HL-60 (cell line): Measurements from ENCODE around the gene ZNF444.
A peak's percentile ranks its signal among the peaks of the same experiment; 100 is the strongest.

Experiments
- DNase-seq, 2 experiments: peaks; one replicate each; pipeline ENCODE4 v3.0.0-alpha.2; 2010 to 2020; ENCODE audit warnings: low read depth in 1 of 2, low spot score in 1 of 2
- H3K27ac ChIP-seq: fragments of 250-450 bp; sonication (Bioruptor Pico); replicated peaks from 2 replicates; pipeline ENCODE4 v1.5.1; 2020; ENCODE audit warnings: mild to moderate bottlenecking, moderate library complexity
- H3K27me3 ChIP-seq: fragments of 250-450 bp; sonication (Bioruptor Pico); 2 replicates; pipeline ENCODE4 v1.5.1; 2021; ENCODE audit warnings: mild to moderate bottlenecking, moderate library complexity; ENCODE audit not compliant: insufficient read depth, poor library complexity, severe bottlenecking
- H3K4me3 ChIP-seq: replicated peaks from 2 replicates; pipeline ENCODE4 v1.5.1; 2011; ENCODE audit warnings: mild to moderate bottlenecking, control low read depth, low read length; ENCODE audit not compliant: insufficient read depth
- GABPA ChIP-seq: IDR thresholded peaks from 2 replicates; pipeline ENCODE4 v1.6.1; 2012; ENCODE audit warnings: low read depth
- POLR2AphosphoS5 ChIP-seq: IDR thresholded peaks from 2 replicates; pipeline ENCODE4 v1.6.1; 2012; ENCODE audit warnings: low read depth
- SPI1 ChIP-seq: IDR thresholded peaks from 2 replicates; pipeline ENCODE4 v1.6.1; 2012; ENCODE audit warnings: low read depth, mild to moderate bottlenecking, borderline replicate concordance
- TF ChIP-seq, protein P1 (sequence below): IDR thresholded peaks from one replicate; pipeline ENCODE4 v1.5.1; 2011; ENCODE audit warnings: low read length, control low read depth, inconsistent platforms; ENCODE audit not compliant: insufficient read depth
- TF ChIP-seq, protein P2 (sequence below): IDR thresholded peaks from 2 replicates; pipeline ENCODE4 v1.6.1; 2012; ENCODE audit warnings: low read depth; ENCODE audit not compliant: insufficient replicate concordance

Gene ZNF444

GRCh38 chr19:56134654-56134921, 6.5 kb upstream of the ZNF444 start:
- Histone ChIP-seq H3K4me3 (no peak overlapping the region), H3K27me3 (no peaks in the 10 kb centered on the region), H3K27ac (no peak overlapping the region)
- TF ChIP-seq POLR2AphosphoS5 (no peak), SPI1 (no peak), GABPA (no peak)
- TF ChIP-seq, protein P1, sequence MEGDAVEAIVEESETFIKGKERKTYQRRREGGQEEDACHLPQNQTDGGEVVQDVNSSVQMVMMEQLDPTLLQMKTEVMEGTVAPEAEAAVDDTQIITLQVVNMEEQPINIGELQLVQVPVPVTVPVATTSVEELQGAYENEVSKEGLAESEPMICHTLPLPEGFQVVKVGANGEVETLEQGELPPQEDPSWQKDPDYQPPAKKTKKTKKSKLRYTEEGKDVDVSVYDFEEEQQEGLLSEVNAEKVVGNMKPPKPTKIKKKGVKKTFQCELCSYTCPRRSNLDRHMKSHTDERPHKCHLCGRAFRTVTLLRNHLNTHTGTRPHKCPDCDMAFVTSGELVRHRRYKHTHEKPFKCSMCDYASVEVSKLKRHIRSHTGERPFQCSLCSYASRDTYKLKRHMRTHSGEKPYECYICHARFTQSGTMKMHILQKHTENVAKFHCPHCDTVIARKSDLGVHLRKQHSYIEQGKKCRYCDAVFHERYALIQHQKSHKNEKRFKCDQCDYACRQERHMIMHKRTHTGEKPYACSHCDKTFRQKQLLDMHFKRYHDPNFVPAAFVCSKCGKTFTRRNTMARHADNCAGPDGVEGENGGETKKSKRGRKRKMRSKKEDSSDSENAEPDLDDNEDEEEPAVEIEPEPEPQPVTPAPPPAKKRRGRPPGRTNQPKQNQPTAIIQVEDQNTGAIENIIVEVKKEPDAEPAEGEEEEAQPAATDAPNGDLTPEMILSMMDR = no peak
- TF ChIP-seq, protein P2, sequence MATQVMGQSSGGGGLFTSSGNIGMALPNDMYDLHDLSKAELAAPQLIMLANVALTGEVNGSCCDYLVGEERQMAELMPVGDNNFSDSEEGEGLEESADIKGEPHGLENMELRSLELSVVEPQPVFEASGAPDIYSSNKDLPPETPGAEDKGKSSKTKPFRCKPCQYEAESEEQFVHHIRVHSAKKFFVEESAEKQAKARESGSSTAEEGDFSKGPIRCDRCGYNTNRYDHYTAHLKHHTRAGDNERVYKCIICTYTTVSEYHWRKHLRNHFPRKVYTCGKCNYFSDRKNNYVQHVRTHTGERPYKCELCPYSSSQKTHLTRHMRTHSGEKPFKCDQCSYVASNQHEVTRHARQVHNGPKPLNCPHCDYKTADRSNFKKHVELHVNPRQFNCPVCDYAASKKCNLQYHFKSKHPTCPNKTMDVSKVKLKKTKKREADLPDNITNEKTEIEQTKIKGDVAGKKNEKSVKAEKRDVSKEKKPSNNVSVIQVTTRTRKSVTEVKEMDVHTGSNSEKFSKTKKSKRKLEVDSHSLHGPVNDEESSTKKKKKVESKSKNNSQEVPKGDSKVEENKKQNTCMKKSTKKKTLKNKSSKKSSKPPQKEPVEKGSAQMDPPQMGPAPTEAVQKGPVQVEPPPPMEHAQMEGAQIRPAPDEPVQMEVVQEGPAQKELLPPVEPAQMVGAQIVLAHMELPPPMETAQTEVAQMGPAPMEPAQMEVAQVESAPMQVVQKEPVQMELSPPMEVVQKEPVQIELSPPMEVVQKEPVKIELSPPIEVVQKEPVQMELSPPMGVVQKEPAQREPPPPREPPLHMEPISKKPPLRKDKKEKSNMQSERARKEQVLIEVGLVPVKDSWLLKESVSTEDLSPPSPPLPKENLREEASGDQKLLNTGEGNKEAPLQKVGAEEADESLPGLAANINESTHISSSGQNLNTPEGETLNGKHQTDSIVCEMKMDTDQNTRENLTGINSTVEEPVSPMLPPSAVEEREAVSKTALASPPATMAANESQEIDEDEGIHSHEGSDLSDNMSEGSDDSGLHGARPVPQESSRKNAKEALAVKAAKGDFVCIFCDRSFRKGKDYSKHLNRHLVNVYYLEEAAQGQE = no peak
- DNase-seq = no peak

GRCh38 chr19:56136362-56136761, 4.7 kb upstream of the ZNF444 start:
- Histone ChIP-seq H3K4me3 (no peak overlapping the region), H3K27me3 (no peaks in the 10 kb centered on the region), H3K27ac (no peak overlapping the region)
- TF ChIP-seq, protein P1 = no peak
- TF ChIP-seq SPI1 (no peak), GABPA (no peak)
- TF ChIP-seq, protein P2 = no peak
- no peak for DNase-seq

- H3K27ac ChIP-seq = peak overlapping the region; percentile 16; the same call in 1 of the 2 replicates
- no peaks in the 10 kb centered on the region for H3K27me3 ChIP-seq
- H3K4me3 ChIP-seq = no peak overlapping the region
- TF ChIP-seq, protein P2 = no peak
- TF ChIP-seq, protein P1 = no peak
- TF ChIP-seq SPI1 (no peak), GABPA (no peak), POLR2AphosphoS5 (no peak)
- DNase-seq = no peak
Observed at GRCh38 chr19:56137405-56137804, 3.7 kb upstream of the ZNF444 start.
